ENCODE data around the gene C7orf33.

Gene C7orf33, protein sequence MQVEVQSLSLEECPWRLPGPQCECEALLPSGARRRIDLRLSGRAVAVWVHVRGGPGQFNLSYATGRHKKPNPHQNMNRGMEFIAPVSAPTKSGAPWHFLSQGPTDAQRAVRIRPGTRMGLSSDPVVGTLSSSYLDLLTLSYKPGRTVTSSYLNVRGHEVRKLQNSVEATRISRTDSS

DNA sequence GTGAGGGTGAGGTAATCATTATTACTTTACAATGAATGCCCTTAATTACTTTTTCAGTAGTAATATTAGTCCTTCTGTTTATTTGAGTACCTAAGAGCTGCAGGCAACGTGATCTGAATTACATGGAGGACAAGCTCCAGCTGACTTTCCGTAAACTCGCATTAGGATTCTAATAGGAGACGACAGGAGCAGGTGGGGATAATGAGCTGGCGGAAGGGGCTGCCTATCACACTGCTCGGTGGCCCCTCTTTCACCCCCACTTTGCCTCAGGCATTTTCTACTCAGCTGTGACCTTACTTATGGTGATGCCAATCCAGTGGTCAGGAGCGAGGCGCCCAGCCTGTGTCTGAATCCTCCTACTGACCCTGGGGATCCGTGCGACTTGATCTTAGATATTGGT lies at the start of gene C7orf33:
Gene C7orf33, plus strand, starts transcription at position 296 of the 400 bp plus-strand sequence. CDS start 160 bp downstream, outside the sequence.
- no peaks in the 10 kb centered on the region for H3K36me3 ChIP-seq (ENCODE audit: insufficient read depth)
- no peak within 1 kb of the TSS for H3K9ac ChIP-seq
- peaks cover 3% of the 10 kb centered on the region for H3K4me1 ChIP-seq (ENCODE audit: low read depth, poor library complexity, severe bottlenecking)
- no peak within 1 kb of the TSS for H2AFZ ChIP-seq (ENCODE audit: low read depth)
- H4K20me1 ChIP-seq (ENCODE audit: insufficient read depth): no peaks in the 10 kb centered on the region
- no peak within 1 kb of the TSS for H3K27ac ChIP-seq
- TF ChIP-seq, protein P1, sequence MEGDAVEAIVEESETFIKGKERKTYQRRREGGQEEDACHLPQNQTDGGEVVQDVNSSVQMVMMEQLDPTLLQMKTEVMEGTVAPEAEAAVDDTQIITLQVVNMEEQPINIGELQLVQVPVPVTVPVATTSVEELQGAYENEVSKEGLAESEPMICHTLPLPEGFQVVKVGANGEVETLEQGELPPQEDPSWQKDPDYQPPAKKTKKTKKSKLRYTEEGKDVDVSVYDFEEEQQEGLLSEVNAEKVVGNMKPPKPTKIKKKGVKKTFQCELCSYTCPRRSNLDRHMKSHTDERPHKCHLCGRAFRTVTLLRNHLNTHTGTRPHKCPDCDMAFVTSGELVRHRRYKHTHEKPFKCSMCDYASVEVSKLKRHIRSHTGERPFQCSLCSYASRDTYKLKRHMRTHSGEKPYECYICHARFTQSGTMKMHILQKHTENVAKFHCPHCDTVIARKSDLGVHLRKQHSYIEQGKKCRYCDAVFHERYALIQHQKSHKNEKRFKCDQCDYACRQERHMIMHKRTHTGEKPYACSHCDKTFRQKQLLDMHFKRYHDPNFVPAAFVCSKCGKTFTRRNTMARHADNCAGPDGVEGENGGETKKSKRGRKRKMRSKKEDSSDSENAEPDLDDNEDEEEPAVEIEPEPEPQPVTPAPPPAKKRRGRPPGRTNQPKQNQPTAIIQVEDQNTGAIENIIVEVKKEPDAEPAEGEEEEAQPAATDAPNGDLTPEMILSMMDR (conservative IDR thresholded peaks at IDR 0.05; ENCODE audit: low read depth, low read length): no peak
- no peaks in the 10 kb centered on the region for H3K79me2 ChIP-seq (ENCODE audit: insufficient read depth, low read depth)
- no peaks in the 10 kb centered on the region for H3K27me3 ChIP-seq (ENCODE audit: insufficient read depth, low read depth)
- no peak within 1 kb of the TSS for H3K4me2 ChIP-seq
- no peak within 1 kb of the TSS for H3K4me3 ChIP-seq (IDR thresholded peaks at IDR 0.05; ENCODE audit: insufficient read depth, low read depth, low read length)

DNA sequence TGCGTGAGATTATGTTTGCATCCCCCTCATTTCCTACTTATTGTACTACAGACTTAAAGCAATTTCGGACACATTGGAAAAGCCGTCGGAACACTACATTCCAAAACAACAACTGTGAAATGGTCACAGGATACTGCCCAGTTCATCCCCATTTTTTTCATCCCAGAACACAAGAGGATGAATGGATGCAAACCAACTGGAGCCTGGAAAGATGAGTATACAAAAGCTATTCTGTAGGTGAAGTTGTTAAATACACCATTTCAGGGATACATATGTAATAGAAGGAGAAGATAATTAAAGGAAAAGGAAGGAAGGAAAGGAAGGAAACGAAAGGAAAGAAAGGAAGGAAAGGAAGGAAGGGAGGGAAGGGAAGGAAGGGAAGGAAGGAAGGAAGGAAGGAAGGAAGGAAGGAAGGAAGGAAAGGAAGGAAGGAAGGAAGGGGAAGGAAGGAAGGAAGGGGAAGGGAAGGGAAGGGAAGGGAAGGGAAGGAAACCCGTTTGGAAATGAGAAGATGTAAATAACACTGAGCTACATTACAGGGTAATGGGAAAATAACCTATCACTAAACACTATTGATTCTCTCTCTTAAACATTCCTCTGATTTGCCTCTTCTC lies 48.6 kb upstream of the C7orf33 start:
- no peak overlapping the region for H3K9ac ChIP-seq
- H3K27me3 ChIP-seq (ENCODE audit: insufficient read depth, low read depth): no peaks in the 10 kb centered on the region
- no peak overlapping the region for H2AFZ ChIP-seq (ENCODE audit: low read depth)
- H3K27ac ChIP-seq: no peak overlapping the region
- H3K4me3 ChIP-seq (IDR thresholded peaks at IDR 0.05; ENCODE audit: insufficient read depth, low read depth, low read length): no peak overlapping the region
- no peaks in the 10 kb centered on the region for H3K4me1 ChIP-seq (ENCODE audit: low read depth, poor library complexity, severe bottlenecking)
- H3K36me3 ChIP-seq (ENCODE audit: insufficient read depth): no peaks in the 10 kb centered on the region
- TF ChIP-seq, protein P1 (conservative IDR thresholded peaks at IDR 0.05; ENCODE audit: low read depth, low read length): no peak
- no peaks in the 10 kb centered on the region for H3K79me2 ChIP-seq (ENCODE audit: insufficient read depth, low read depth)
- H3K4me2 ChIP-seq: no peak overlapping the region
- no peaks in the 10 kb centered on the region for H4K20me1 ChIP-seq (ENCODE audit: insufficient read depth)

DNA sequence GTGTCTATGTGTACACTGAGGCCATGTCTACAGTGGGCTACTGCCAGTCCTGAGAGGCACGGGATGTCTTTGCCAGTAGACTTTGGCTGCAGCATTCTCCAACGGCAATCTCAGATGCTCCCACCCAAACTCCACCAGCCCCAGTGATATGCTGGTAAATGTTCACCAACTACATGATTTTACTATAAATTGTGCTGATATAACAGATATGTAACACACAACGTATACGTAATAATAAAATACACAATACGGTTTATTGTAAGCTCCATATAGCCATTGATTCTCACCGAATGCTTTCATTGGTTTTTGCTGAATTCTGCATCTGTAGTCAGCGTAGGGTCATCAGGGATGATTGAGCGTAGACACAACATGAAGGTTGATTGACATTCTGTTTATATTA lies 47.3 kb upstream of the C7orf33 start:
- H3K4me2 ChIP-seq: no peak overlapping the region
- TF ChIP-seq, protein P1 (conservative IDR thresholded peaks at IDR 0.05; ENCODE audit: low read depth, low read length): no peak
- H3K36me3 ChIP-seq (ENCODE audit: insufficient read depth): no peaks in the 10 kb centered on the region
- no peak overlapping the region for H3K27ac ChIP-seq
- no peaks in the 10 kb centered on the region for H3K27me3 ChIP-seq (ENCODE audit: insufficient read depth, low read depth)
- no peaks in the 10 kb centered on the region for H4K20me1 ChIP-seq (ENCODE audit: insufficient read depth)
- no peak overlapping the region for H3K4me3 ChIP-seq (IDR thresholded peaks at IDR 0.05; ENCODE audit: insufficient read depth, low read depth, low read length)
- no peaks in the 10 kb centered on the region for H3K79me2 ChIP-seq (ENCODE audit: insufficient read depth, low read depth)
- peaks cover 5% of the 10 kb centered on the region for H3K4me1 ChIP-seq (ENCODE audit: low read depth, poor library complexity, severe bottlenecking)
- H3K9ac ChIP-seq: no peak overlapping the region
- H2AFZ ChIP-seq (ENCODE audit: low read depth): no peak overlapping the region

DNA sequence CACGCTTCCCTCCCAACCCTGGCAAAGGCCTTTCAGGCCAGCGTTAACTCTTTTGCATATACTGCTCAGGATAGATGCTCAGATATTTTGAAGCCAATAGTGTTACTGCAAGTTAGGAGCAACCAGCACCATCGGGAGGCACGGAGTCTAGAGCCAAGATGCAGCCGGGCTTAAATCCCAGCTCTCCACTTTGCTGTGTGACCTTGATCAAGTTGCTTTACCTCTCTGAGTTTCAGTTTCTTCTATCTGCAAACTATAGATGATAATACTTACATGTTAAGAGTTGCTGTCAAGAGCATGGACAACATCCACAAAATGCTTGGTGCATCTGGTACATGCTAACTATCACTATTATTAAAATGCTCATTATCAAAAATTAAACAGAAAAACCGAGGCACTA lies 45.4 kb upstream of the C7orf33 start:
- H3K27ac ChIP-seq: no peak overlapping the region
- no peaks in the 10 kb centered on the region for H3K79me2 ChIP-seq (ENCODE audit: insufficient read depth, low read depth)
- TF ChIP-seq, protein P1 (conservative IDR thresholded peaks at IDR 0.05; ENCODE audit: low read depth, low read length): no peak
- no peak overlapping the region for H3K4me2 ChIP-seq
- no peaks in the 10 kb centered on the region for H3K36me3 ChIP-seq (ENCODE audit: insufficient read depth)
- peaks cover 10% of the 10 kb centered on the region for H3K4me1 ChIP-seq (ENCODE audit: low read depth, poor library complexity, severe bottlenecking)
- no peak overlapping the region for H3K4me3 ChIP-seq (IDR thresholded peaks at IDR 0.05; ENCODE audit: insufficient read depth, low read depth, low read length)
- H2AFZ ChIP-seq (ENCODE audit: low read depth): no peak overlapping the region
- no peaks in the 10 kb centered on the region for H3K27me3 ChIP-seq (ENCODE audit: insufficient read depth, low read depth)
- H4K20me1 ChIP-seq (ENCODE audit: insufficient read depth): no peaks in the 10 kb centered on the region
- H3K9ac ChIP-seq: no peak overlapping the region

Measured in KMS-11 (cell line).